Aorta (tissue), 5 donors: ENCODE results near the gene NTNG1. TPM values are rescaled to one million over a fixed set of nuclear protein-coding genes. Genes with fewer than 3 reads are reported as not detected.

Source experiments
- ATAC-seq: fragments of 200-7000 bp; cut with Tn5 transposase; one replicate; pipeline ENCODE4 v1.9.1; 2022; ENCODE audit warnings: moderate library complexity; ENCODE audit not compliant: low FRiP score
- DNase-seq, 2 donors: peaks; one replicate each; pipeline ENCODE4 v3.0.0-alpha.2; 2020
- H3K27ac ChIP-seq, 2 donors: one replicate each; pipeline ENCODE4 v1.5.1; 2013; ENCODE audit warnings: low read length in 2 of 2, mild to moderate bottlenecking in 2 of 2, moderate library complexity in 2 of 2, control low read depth in 1 of 2, inconsistent platforms in 1 of 2, low read depth in 1 of 2
- H3K27me3 ChIP-seq, 2 donors: one replicate each; pipeline ENCODE4 v1.6.1; 2013; ENCODE audit warnings: control low read depth in 1 of 2, low read length in 1 of 2, mild to moderate bottlenecking in 1 of 2, moderate library complexity in 1 of 2; ENCODE audit not compliant: insufficient read depth in 2 of 2, control insufficient read depth in 1 of 2
- H3K36me3 ChIP-seq, 2 donors: one replicate each; pipeline ENCODE4 v1.6.1; 2013; ENCODE audit warnings: control low read depth in 1 of 2, low read length in 1 of 2, mild to moderate bottlenecking in 1 of 2; ENCODE audit not compliant: insufficient read depth in 2 of 2, control insufficient read depth in 1 of 2
- H3K4me1 ChIP-seq, 2 donors: one replicate each; pipeline ENCODE4 v1.6.1; 2013; ENCODE audit warnings: low read length in 2 of 2, control low read depth in 1 of 2, mild to moderate bottlenecking in 1 of 2, moderate library complexity in 1 of 2; ENCODE audit not compliant: insufficient read depth in 2 of 2, control insufficient read depth in 1 of 2
- H3K4me3 ChIP-seq, 2 donors: one replicate each; pipeline ENCODE4 v1.5.1; 2013; ENCODE audit warnings: low read length in 2 of 2, control low read depth in 1 of 2, mild to moderate bottlenecking in 1 of 2
- H3K9me3 ChIP-seq: one replicate; pipeline ENCODE4 v1.6.1; 2013; ENCODE audit warnings: mild to moderate bottlenecking, low read length; ENCODE audit not compliant: control insufficient read depth
- WGBS, 2 donors: extraction: QIAGEN DNeasy Blood & Tissue Kit; methylation state at CpG; one replicate each; pipeline ENCODE4 v1.1.7; 2013; 5-methylcytosine and 5-hydroxymethylcytosine counted together
- intact Hi-C, 2 donors: fragments of 100-400 bp; cut with DNase I; formaldehyde crosslinking; loops; one replicate each; pipeline versions ENCODE4 v1.14.2 to v1.15.0; 2022
- polyA plus RNA-seq, 2 donors: library from polyadenylated mRNA; stranded (reverse); fragments of 200-250 nt; gene quantifications; one replicate each; pipeline ENCODE4 v1.2.3, GENCODE V29; 2013
- total RNA-seq, 2 donors: library from RNA; stranded (reverse); fragmentation: NEBNext Ultra II Directional; extraction: Animal tissue kit (Norgen Biotek cat#: 25700); gene quantifications; one replicate each; pipeline ENCODE4 v1.2.1, GENCODE V29; 2021
- donor health status: healthy with polysubstance abuse.
- donor health status: Bipolar disorder and iron deficiency.
- donor health status: DM: no; HTN: no; CAD: no.
- donor health status: DM: no; HTN: no; CAD: no.
- donor health status: DM: yes; HTN: yes; CAD: no.

The NTNG1 gene
- total and polyA plus RNA-seq, 4 donors, result 1.0 to 1.8 TPM; not detected in 2

- no peak overlapping the region for H3K4me3 ChIP-seq
- no peaks in the 10 kb centered on the region for H3K9me3 ChIP-seq
- WGBS, 2 donors, result 75 to 77% methylated on average over 3 of the region's 3 CpGs
- H3K27me3 ChIP-seq, result no peaks in the 10 kb centered on the region
- ATAC-seq, result no peak
- no peak for DNase-seq
- H3K27ac ChIP-seq, result no peak overlapping the region
- no peaks in the 10 kb centered on the region for H3K36me3 ChIP-seq
- intact Hi-C loops, result no loop called here
- no peaks in the 10 kb centered on the region for H3K4me1 ChIP-seq
Measured at GRCh38 chr1:107339775-107340174, 198.9 kb downstream of the NTNG1 start.

GRCh38 chr1:107342316-107342715 lies 201.5 kb downstream of the NTNG1 start:
- DNase-seq (no peak), ATAC-seq (no peak)
- H3K36me3 ChIP-seq, result no peaks in the 10 kb centered on the region
- H3K9me3 ChIP-seq, result no peaks in the 10 kb centered on the region
- intact Hi-C loops, result no loop called here
- H3K27me3 ChIP-seq, result no peaks in the 10 kb centered on the region
- no peaks in the 10 kb centered on the region for H3K4me1 ChIP-seq
- no peak overlapping the region for H3K27ac ChIP-seq
- H3K4me3 ChIP-seq, result no peak overlapping the region

GRCh38 chr1:107342768-107343167 lies 201.9 kb downstream of the NTNG1 start:
- WGBS, 2 donors, result 91% methylated on average over 2 of the region's 2 CpGs
- H3K36me3 ChIP-seq, result no peaks in the 10 kb centered on the region
- H3K9me3 ChIP-seq, result no peaks in the 10 kb centered on the region
- no peak for ATAC-seq
- no peak overlapping the region for H3K4me3 ChIP-seq
- intact Hi-C loops, result no loop called here
- H3K4me1 ChIP-seq, result no peaks in the 10 kb centered on the region
- no peak overlapping the region for H3K27ac ChIP-seq
- no peaks in the 10 kb centered on the region for H3K27me3 ChIP-seq
- no peak for DNase-seq

- intact Hi-C loops, result no loop called here
- H3K9me3 ChIP-seq, result no peaks in the 10 kb centered on the region
- ATAC-seq (no peak), DNase-seq (no peak)
- WGBS, 2 donors, result 80 to 82% methylated on average over 5 of the region's 5 CpGs
- H3K4me3 ChIP-seq, result no peak overlapping the region
- H3K27ac ChIP-seq, result no peak overlapping the region
- H3K36me3 ChIP-seq, result no peaks in the 10 kb centered on the region
- no peaks in the 10 kb centered on the region for H3K4me1 ChIP-seq
- no peaks in the 10 kb centered on the region for H3K27me3 ChIP-seq
Measured at GRCh38 chr1:107343601-107344000, 202.8 kb downstream of the NTNG1 start.

- Histone ChIP-seq H3K27ac (no peak overlapping the region), H3K4me3 (no peak overlapping the region), H3K9me3 (no peaks in the 10 kb centered on the region), H3K36me3 (no peaks in the 10 kb centered on the region), H3K4me1 (no peaks in the 10 kb centered on the region), H3K27me3 (no peaks in the 10 kb centered on the region)
- ATAC-seq, result no peak
- DNase-seq, result no peak
- intact Hi-C loops, result no loop called here
- WGBS, 2 donors, result 8 to 31% methylated on average over 1 of the region's 1 CpG
Measured at GRCh38 chr1:107344268-107344760, 203.5 kb downstream of the NTNG1 start.

- Histone ChIP-seq H3K9me3 (no peaks in the 10 kb centered on the region), H3K27ac (no peak overlapping the region), H3K27me3 (no peaks in the 10 kb centered on the region), H3K36me3 (no peaks in the 10 kb centered on the region), H3K4me3 (no peak overlapping the region), H3K4me1 (no peaks in the 10 kb centered on the region)
- intact Hi-C loops, result no loop called here
- WGBS, 2 donors, result 17 to 22% methylated on average over 3 of the region's 3 CpGs
- ATAC-seq (no peak), DNase-seq (no peak)
Measured at GRCh38 chr1:107344836-107345235, 204.0 kb downstream of the NTNG1 start.

GRCh38 chr1:107352850-107353249 lies 212.0 kb downstream of the NTNG1 start:
- ATAC-seq (no peak), DNase-seq (no peak)
- Histone ChIP-seq H3K27me3 (no peaks in the 10 kb centered on the region), H3K4me1 (no peaks in the 10 kb centered on the region), H3K9me3 (no peaks in the 10 kb centered on the region), H3K27ac (no peak overlapping the region), H3K4me3 (no peak overlapping the region), H3K36me3 (no peaks in the 10 kb centered on the region)
- intact Hi-C loops, result no loop called here

- ATAC-seq (no peak), DNase-seq (no peak)
- Histone ChIP-seq H3K4me3 (no peak overlapping the region), H3K27me3 (no peaks in the 10 kb centered on the region), H3K27ac (no peak overlapping the region), H3K36me3 (no peaks in the 10 kb centered on the region), H3K9me3 (no peaks in the 10 kb centered on the region), H3K4me1 (no peaks in the 10 kb centered on the region)
- WGBS, 2 donors, result 19 to 31% methylated on average over 1 of the region's 1 CpG
- intact Hi-C loops, result no loop called here
Measured at GRCh38 chr1:107357376-107357775, 216.5 kb downstream of the NTNG1 start.

- ATAC-seq (no peak), DNase-seq (no peak)
- Histone ChIP-seq H3K36me3 (no peaks in the 10 kb centered on the region), H3K27ac (no peak overlapping the region), H3K4me3 (no peak overlapping the region), H3K9me3 (no peaks in the 10 kb centered on the region), H3K27me3 (no peaks in the 10 kb centered on the region), H3K4me1 (no peaks in the 10 kb centered on the region)
- intact Hi-C loops, result no loop called here
- WGBS, 2 donors, result 36 to 43% methylated on average over 5 of the region's 5 CpGs
Measured at GRCh38 chr1:107358619-107359327, 217.9 kb downstream of the NTNG1 start.
